Measurements from ENCODE around the gene SYNE1.

The SYNE1 gene

DNA sequence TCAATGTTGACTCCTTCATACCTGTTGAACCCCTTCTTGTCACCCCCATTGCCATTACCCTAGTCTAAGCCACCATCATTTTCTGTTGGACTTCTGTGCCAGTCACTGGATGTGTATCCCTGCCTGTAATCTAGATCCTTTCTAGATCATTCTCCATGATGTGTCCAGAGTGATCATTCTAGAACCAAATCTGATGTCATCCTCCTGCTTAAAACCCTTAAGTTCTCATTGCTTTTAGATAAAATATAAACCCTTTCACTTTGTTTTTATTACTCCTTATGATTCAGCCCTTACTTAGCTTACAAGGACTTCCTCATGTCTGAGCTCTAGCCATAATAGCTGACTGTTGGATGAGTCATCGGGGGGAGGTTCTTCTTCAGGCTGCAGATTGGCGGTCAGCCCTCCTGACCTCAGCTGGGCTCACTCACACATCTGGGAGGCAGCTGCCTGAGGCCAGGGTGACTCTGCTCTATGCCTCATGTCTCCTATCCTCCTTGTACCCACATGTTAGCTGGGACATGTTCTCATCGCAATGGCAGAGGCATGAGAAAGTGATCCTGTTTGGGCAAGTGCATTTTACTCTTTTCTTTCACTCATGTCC, 542.1 kb downstream of the SYNE1 start:
- H3K4me3 ChIP-seq, result no peak overlapping the region
- peaks cover 0 to 11% (median 0%) of the 10 kb centered on the region in 11 experiments; a peak in 4 of 22 replicates for H3K9me3 ChIP-seq (replicated peaks in 1 of 11)
- H3K4me2 ChIP-seq, result peak overlapping the region in 4 of 11 experiments; percentile 10 to 86 (median 72); a peak in 7 of 22 replicates
- no peaks in the 10 kb centered on the region for H3K27me3 ChIP-seq
- H3K36me3 ChIP-seq, result peaks cover 0 to 9% (median 6%) of the 10 kb centered on the region in 11 experiments; a peak in 9 of 22 replicates
- H4K20me1 ChIP-seq, result peaks cover 0 to 11% (median 8%) of the 10 kb centered on the region in 11 experiments; a peak in 11 of 22 replicates
- TF ChIP-seq Cebpa-rat (IDR thresholded peaks at IDR 0.05), result no peak
- H3K27ac ChIP-seq, result peak overlapping the region in 5 of 11 experiments; percentile 29 to 75 (median 63); a peak in 8 of 22 replicates
- peak overlapping the region in 1 of 11 experiments; percentile 41; a peak in 1 of 22 replicates for H3K9ac ChIP-seq
- peaks cover 0 to 56% (median 4%) of the 10 kb centered on the region in 10 experiments; a peak in 10 of 20 replicates for H3K4me1 ChIP-seq

- no peaks in the 10 kb centered on the region for H3K27me3 ChIP-seq
- TF ChIP-seq Cebpa-rat (IDR thresholded peaks at IDR 0.05), result no peak
- peak overlapping the region; percentile 10 to 82 (median 73); a peak in 19 of 22 replicates for H3K9ac ChIP-seq
- H3K9me3 ChIP-seq (replicated peaks in 1 of 11), result peaks cover 0 to 11% (median 0%) of the 10 kb centered on the region in 11 experiments; a peak in 4 of 22 replicates
- peaks cover 0 to 48% (median 0%) of the 10 kb centered on the region in 10 experiments; a peak in 8 of 20 replicates for H3K4me1 ChIP-seq
- H3K27ac ChIP-seq, result peak overlapping the region in 10 of 11 experiments; percentile 37 to 75 (median 62); a peak in 19 of 22 replicates
- H3K4me2 ChIP-seq, result peak overlapping the region in 4 of 11 experiments; percentile 10 to 86 (median 72); a peak in 6 of 22 replicates
- peaks cover 0 to 9% (median 6%) of the 10 kb centered on the region in 11 experiments; a peak in 9 of 22 replicates for H3K36me3 ChIP-seq
- peak overlapping the region; percentile 40 to 71 (median 62) for H3K4me3 ChIP-seq
- H4K20me1 ChIP-seq, result peaks cover 0 to 11% (median 8%) of the 10 kb centered on the region in 11 experiments; a peak in 11 of 22 replicates
Observed at GRCh38 chr6:152094276-152094675, 542.9 kb downstream of the SYNE1 start.

DNA sequence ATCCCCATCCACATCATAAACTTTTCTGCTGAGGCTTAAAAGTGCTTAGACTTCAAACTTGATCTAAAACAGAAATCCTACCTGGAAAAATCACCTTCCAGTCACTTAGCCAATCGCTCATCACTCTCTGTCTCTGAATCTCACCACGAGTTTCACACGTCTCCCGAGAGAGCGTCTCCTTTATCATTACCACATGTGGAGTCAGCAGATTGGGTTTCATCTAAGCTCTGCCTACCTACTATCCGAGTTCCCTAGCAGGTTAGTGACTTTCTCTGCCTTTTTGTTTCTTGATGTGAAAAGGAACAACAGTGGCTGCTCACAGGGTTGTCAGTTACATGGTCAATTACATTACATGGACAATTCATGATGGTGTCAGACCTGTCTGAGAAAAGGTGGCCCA, 543.5 kb downstream of the SYNE1 start:
- peaks cover 0 to 8% (median 6%) of the 10 kb centered on the region in 11 experiments; a peak in 11 of 22 replicates for H4K20me1 ChIP-seq
- peaks cover 0 to 42% (median 0%) of the 10 kb centered on the region in 10 experiments; a peak in 8 of 20 replicates for H3K4me1 ChIP-seq
- no peak overlapping the region for H3K27ac ChIP-seq
- H3K9ac ChIP-seq, result no peak overlapping the region
- no peak overlapping the region; a peak in 1 of 22 replicates for H3K4me2 ChIP-seq
- H3K36me3 ChIP-seq, result peaks cover 0 to 7% (median 4%) of the 10 kb centered on the region in 11 experiments; a peak in 9 of 22 replicates
- H3K9me3 ChIP-seq (replicated peaks in 1 of 11), result peaks cover 0 to 11% (median 0%) of the 10 kb centered on the region in 11 experiments; a peak in 4 of 22 replicates
- no peak overlapping the region for H3K4me3 ChIP-seq
- no peaks in the 10 kb centered on the region for H3K27me3 ChIP-seq
- TF ChIP-seq Cebpa-rat (IDR thresholded peaks at IDR 0.05), result no peak

GRCh38 chr6:152091851-152092341, 545.3 kb downstream of the SYNE1 start:
- Histone ChIP-seq H3K27me3 (no peaks in the 10 kb centered on the region), H4K20me1 (peaks cover 0 to 5% (median 4%) of the 10 kb centered on the region in 11 experiments; a peak in 7 of 22 replicates), H3K9ac (no peak overlapping the region), H3K4me1 (peaks cover 0 to 24% (median 0%) of the 10 kb centered on the region in 10 experiments; a peak in 8 of 20 replicates), H3K9me3 (replicated peaks in 1 of 11) (peaks cover 0 to 11% (median 0%) of the 10 kb centered on the region in 11 experiments; a peak in 4 of 22 replicates), H3K4me3 (no peak overlapping the region), H3K4me2 (no peak overlapping the region), H3K36me3 (peaks cover 0 to 5% (median 3%) of the 10 kb centered on the region in 11 experiments; a peak in 6 of 22 replicates), H3K27ac (no peak overlapping the region)
- no peak for TF ChIP-seq Cebpa-rat (IDR thresholded peaks at IDR 0.05)

DNA sequence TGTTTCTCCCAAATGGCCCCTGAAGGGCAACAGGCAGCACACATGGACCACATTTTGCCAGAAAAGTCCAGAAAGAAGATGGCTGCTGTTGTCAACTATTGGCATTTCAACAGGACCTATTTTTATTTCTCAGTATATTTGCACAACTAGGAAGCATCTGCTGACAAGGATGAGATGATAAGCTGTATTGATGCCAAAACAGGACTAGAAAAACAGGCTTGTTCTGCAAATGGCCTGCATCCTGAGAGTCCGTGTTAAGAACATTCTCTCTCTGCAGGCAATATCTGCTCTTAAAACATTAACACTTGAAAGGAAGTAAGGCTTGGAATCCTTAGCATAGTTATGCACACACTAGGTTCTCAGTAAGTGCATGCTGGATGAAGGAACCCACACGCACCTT, 546.0 kb downstream of the SYNE1 start:
- Histone ChIP-seq H4K20me1 (peaks cover 0 to 5% (median 4%) of the 10 kb centered on the region in 11 experiments; a peak in 7 of 22 replicates), H3K9me3 (replicated peaks in 1 of 11) (peaks cover 0 to 9% (median 0%) of the 10 kb centered on the region in 11 experiments; a peak in 4 of 22 replicates), H3K36me3 (peaks cover 0 to 5% (median 3%) of the 10 kb centered on the region in 11 experiments; a peak in 6 of 22 replicates), H3K4me3 (no peak overlapping the region), H3K4me1 (peaks cover 0 to 21% (median 0%) of the 10 kb centered on the region in 10 experiments; a peak in 8 of 20 replicates), H3K27me3 (no peaks in the 10 kb centered on the region), H3K4me2 (no peak overlapping the region), H3K9ac (no peak overlapping the region), H3K27ac (no peak overlapping the region)
- TF ChIP-seq Cebpa-rat (IDR thresholded peaks at IDR 0.05), result no peak

DNA sequence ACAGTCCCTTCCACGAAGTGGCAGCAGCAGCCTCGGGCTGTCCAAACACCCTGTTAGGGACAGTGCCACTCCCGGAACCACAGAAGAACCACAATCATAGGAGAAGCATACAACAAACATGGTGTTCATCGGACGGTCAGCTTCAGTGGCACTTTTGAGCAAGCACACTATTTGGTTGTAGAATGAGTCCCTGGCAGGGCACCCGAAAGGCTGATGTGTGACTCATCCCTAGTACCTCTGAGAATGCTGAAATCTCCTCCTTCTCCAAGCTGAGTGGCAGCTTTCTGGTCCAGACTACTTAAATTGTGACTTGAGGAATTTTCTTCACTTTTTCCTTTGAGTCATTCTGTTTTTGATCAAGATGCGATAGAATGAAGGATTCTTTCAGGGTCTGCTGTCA, 547.2 kb downstream of the SYNE1 start:
- H3K4me2 ChIP-seq, result no peak overlapping the region
- peaks cover 0 to 11% (median 0%) of the 10 kb centered on the region in 10 experiments; a peak in 8 of 20 replicates for H3K4me1 ChIP-seq
- no peak overlapping the region for H3K27ac ChIP-seq
- H3K9me3 ChIP-seq (replicated peaks in 1 of 11), result no peaks in the 10 kb centered on the region; a peak in 1 of 22 replicates
- peaks cover 0 to 5% (median 3%) of the 10 kb centered on the region in 11 experiments; a peak in 6 of 22 replicates for H3K36me3 ChIP-seq
- no peak overlapping the region for H3K9ac ChIP-seq
- no peak for TF ChIP-seq Cebpa-rat (IDR thresholded peaks at IDR 0.05)
- H4K20me1 ChIP-seq, result peaks cover 0 to 5% (median 4%) of the 10 kb centered on the region in 11 experiments; a peak in 7 of 22 replicates
- H3K27me3 ChIP-seq, result no peaks in the 10 kb centered on the region
- no peak overlapping the region for H3K4me3 ChIP-seq

- Histone ChIP-seq H4K20me1 (no peaks in the 10 kb centered on the region), H3K27ac (no peak overlapping the region), H3K36me3 (no peaks in the 10 kb centered on the region), H3K27me3 (no peaks in the 10 kb centered on the region), H3K4me2 (no peak overlapping the region), H3K9ac (no peak overlapping the region), H3K4me3 (no peak overlapping the region), H3K9me3 (replicated peaks in 1 of 11) (peaks cover 0 to 11% (median 7%) of the 10 kb centered on the region in 11 experiments; a peak in 7 of 22 replicates), H3K4me1 (no peaks in the 10 kb centered on the region)
- TF ChIP-seq Cebpa-rat (IDR thresholded peaks at IDR 0.05), result no peak
Observed at GRCh38 chr6:152087701-152088100, 549.5 kb downstream of the SYNE1 start.

- no peak overlapping the region for H3K4me3 ChIP-seq
- no peak overlapping the region for H3K4me2 ChIP-seq
- H3K27ac ChIP-seq, result no peak overlapping the region
- H3K9ac ChIP-seq, result no peak overlapping the region
- no peaks in the 10 kb centered on the region for H3K4me1 ChIP-seq
- no peaks in the 10 kb centered on the region for H3K27me3 ChIP-seq
- no peak for TF ChIP-seq Cebpa-rat (IDR thresholded peaks at IDR 0.05)
- no peaks in the 10 kb centered on the region for H4K20me1 ChIP-seq
- H3K36me3 ChIP-seq, result no peaks in the 10 kb centered on the region
- peaks cover 0 to 11% (median 7%) of the 10 kb centered on the region in 11 experiments; a peak in 7 of 22 replicates for H3K9me3 ChIP-seq (replicated peaks in 1 of 11)
Observed at GRCh38 chr6:152087096-152087495, 550.1 kb downstream of the SYNE1 start.

Measured in BLaER1 treated with 17β-estradiol and CSF1 and Interleukin-3, amounts not matched to agents 10 nM and 100 nM (cell line).